HG03108 (cell line): Measurements from ENCODE around the gene TMSB15C.

Source experiments
- ATAC-seq: cut with Tn5 transposase; IDR thresholded peaks from one replicate; pipeline ENCODE4 v1.9.1; 2021; ENCODE audit warnings: moderate library complexity; ENCODE audit not compliant: unreplicated experiment

Gene TMSB15C

DNA sequence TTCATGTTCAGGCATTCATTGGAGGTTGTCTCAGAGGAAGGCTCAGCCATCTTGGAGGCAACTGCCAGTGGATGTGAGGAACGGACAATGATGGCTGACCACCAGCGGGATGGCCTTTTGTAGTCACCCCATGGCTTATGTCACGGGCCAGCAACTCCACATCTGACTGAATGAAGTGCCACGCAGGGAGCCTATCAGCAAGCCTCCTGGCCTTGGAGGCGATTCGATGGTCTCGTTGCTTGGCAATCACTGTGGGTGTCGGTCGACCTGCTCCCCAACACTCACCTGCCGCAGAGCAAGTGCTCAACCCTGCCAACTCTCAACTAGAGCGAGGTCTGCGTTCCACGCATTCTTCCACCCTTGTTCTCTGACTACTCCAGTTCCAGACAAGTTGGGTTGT, 28.9 kb downstream of the TMSB15C start:
- no peak for ATAC-seq

DNA sequence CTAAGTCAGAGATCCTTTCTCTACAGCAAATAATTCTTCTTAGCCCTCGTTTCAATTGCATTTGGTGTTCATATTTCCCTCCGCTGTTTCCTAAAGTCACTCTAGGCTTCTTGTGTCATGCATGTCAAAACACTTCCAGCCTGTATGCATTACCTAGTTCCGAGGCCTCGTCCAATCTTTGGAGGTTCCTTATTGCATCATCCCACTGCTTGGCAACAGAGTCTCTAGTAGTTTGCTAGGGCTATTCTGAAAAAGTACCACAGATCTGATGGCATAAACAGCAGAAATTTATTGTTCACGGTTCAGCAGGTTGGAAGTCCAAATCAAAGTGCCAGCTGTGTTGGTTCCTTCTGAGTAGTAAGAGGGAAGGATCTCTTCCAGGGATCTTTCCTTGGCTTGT, 30.4 kb downstream of the TMSB15C start:
- ATAC-seq = no peak

DNA sequence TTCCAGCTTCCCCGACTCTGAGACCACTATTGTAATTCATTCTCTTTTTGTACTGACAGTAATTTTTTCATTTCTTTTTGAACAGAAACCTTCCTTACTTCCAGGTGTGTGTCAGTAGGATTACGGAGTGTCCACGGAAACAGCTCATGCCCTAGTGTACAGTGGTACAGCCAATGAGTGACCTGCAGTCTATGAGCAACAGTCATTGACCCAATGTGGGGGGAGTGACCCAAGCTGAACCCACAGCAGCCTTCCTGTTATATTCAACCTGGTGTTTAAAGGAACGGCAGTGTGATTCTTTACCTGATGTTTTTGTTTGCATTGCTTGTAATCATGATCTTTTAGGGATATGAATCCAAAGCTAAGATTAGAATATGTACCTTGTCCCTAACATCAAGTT, 35.0 kb downstream of the TMSB15C start:
- no peak for ATAC-seq

- ATAC-seq = no peak
Measured at GRCh38 chrX:104039689-104040505, 36.1 kb downstream of the TMSB15C start, which contains the start of gene H2BW2. Gene H2BW2 (plus strand): TSS chrX:104039956. CDS start chrX:104039995, 39 bp downstream.
